HG02623 (cell line): Measurements from ENCODE around the gene LETM1.

Experiments used
- ATAC-seq: cut with Tn5 transposase; IDR thresholded peaks from one replicate; pipeline ENCODE4 v1.9.1; 2021; ENCODE audit warnings: moderate library complexity; ENCODE audit not compliant: unreplicated experiment

The LETM1 gene

DNA sequence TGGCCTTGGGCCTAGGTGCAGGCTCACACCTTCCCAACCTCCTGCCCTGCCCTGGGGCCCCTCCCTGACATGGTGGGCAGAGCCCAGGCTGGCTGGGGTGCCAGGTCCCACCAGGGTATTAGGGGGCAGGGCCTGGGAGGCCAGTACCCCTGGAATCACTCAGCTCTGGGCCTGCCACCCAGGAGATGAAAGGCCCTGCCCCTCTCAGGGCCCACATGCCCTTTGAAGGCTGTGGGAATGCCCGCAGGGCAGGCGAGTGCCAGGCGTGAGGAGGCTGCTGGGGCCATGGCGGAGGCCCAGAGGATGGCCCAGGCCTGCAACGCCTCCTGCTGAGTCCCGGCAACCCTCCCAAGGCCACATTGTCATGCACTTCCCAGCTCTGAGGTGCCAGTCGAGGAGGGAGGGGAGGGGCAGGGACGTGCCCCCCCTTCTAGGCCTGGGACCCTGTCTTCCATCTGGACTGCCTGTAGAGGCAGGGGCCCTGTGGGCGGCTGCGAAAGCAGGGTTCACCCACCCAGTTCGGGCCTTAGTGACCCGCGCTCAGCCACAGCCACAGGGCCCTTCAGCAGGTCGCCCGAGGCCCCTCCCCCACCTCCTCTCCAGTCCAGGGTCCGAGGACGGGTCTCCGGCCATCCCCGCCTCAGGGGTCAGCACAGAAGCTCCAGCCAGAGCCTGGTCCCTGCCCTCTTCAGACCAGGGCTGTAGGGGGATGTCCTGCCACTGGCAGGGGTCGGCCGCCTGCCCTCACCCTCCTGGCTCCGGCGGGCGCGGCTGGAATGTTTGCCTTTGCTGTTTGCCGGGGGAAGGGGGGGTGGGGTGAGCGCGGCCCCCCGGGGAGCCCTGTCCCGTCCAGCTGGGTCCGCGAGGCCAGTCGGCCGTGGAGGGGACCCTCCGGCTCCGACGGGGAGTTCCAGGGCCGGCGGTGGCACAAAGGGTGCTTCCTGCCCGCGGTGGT is 89.6 kb downstream of the LETM1 start:
- ATAC-seq: no peak

DNA sequence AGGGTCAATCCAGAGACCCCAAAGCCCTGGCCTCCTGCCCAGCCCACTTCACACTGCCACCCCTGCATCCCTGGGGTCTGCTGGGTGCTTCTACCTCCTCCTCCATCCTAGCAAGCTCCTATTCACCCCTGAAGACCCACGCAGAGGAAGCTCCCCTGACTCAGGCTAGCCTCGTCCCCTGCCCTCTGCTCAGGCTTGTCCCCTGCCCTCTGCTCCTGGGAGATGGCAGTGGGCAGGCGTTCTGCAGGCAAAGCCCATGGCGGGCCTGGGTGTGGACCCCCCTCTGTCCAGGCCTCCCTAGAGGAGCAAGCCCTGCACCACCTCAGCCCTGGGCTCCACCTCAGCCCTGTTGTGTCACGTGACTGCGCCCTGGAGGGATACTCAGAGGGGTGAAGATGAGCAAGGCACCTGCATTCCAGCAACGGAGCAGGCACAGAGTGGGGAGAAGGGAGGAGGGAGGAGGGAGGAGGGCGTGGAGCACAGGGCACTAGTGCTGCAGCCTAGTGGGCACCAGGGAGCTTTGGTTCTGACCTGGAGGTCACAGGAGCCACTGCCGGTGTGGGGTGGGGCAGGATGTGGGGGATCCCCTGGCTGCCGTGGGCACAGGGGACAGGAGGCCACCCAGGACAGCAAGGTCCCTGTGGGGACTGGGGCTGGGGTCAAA is 90.4 kb downstream of the LETM1 start:
- no peak for ATAC-seq

DNA sequence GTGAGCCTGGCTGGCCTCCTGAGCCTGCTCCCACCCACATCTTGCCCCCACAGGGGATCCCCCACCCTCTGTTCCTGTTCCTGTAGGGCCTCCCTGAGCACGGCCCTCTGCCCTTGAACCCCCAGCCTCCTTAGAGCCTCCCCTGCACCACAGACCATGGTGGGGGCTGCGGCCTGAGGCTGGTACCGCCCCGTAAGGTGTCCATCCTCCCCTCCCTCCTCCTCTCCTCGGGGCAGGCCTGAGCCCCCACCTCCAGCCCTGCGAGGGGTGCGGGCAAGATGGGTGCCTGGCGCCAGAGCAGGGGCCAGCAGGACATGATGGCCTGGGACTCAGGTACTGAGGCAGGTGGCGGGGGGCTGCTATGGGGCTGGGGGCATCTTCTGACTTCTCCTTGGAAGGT is 91.3 kb downstream of the LETM1 start:
- ATAC-seq: no peak

DNA sequence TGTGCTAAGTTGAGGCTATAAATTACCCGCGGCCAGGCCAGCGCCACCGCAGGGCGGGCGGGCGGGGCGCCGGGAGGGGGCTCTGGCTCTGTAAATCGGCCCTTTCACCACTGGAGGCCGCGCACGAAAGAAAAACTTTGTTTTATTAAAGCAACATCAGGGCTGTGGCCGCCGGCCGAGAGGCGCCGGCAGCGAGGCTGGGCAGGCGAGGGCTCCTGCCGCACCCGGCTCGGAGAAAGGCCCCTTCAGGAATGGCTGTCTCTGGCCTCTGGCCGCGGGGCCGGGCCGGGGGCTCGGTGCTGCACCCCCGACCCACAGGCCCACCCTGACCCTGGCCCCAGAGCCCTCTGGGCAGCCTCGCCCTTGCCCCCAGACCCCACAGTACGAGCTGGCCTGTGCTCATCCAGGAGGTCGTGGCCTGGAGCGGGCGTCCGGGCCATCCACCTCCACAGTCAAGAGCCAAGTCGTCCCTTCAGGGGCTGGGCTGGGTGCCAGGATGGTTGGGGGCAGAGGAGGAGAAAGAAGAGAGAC is 92.3 kb downstream of the LETM1 start:
- ATAC-seq: no peak

DNA sequence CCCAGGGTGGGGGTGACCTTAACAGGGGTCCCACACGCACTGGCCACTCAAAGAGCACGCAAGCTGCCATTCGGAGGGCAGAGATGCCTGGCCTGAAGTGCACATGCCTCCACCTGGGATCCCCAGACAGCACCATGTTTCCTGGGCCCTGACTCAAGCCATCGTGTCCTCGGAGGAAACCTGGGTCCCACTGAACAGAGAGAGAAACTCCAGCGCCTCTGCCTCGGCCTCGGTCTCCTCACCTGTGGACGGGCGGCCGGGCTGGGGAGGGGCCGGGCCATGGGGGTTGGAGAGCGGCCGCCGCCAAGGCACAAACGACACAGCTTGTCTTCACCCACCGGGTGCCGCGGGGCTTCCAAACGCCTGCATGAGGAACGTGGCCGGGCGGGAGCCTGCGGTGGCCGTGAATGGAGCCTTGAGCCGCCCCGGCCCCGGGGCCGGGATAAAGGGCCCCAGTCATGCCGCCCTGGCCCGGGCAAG is 92.8 kb downstream of the LETM1 start:
- ATAC-seq: no peak

DNA sequence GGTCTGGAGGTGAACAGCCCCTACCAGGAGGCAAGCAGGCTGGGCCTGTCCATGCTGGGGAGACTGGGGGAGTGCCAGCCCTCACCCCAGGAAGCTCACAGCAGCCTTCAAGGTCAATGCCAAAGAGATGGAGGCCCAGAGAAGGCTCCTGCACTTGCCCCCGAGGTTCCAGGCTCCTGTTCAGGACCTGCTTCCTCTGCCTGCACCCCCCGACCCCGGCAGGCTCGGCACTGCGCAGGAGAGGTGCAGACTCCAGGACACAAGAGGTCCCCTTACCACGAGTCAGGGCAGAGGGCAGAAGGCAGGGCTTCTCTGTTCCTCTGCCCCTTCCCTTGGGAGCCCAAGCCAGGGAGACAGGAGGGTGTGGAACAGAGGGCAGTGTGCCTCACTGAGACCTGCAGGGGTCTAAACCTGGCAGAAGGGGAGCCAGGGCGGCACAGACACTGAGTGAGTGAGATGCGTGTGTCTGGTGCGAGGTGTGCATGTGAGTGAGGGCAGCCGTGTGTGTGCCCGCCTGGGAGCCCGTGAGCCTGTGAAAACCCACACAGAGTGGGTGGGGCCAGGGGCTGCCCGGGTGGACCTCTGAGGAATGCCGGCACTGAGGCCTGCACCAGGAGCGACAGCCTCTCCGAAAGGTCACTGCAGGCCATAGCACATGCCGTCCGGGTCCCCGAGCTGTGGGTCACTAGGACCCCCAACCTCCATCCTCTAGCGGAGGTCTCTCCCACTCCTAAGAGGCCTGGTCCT is 93.5 kb downstream of the LETM1 start:
- no peak for ATAC-seq
